Sciatic nerve (tissue), 2 donors: ENCODE measurements around the gene LY86. TPM values are rescaled to one million over a fixed set of nuclear protein-coding genes. Genes with fewer than 3 reads are reported as not detected.
A peak's percentile ranks its signal among the peaks of the same experiment; 100 is the strongest.

Experiments used
- ATAC-seq: fragments of 200-7000 bp; cut with Tn5 transposase; one replicate; pipeline ENCODE4 v1.9.1; 2020; ENCODE audit warnings: mild to moderate bottlenecking, moderate library complexity
- DNase-seq: peaks from one replicate; pipeline ENCODE4 v3.0.0-alpha.2; 2020; ENCODE audit warnings: low spot score
- intact Hi-C: fragments of 100-400 bp; cut with DNase I; formaldehyde crosslinking; loops from one replicate; pipeline ENCODE4 v1.14.2; 2022
- total RNA-seq: library from RNA; stranded (reverse); fragmentation: NEBNext Ultra II Directional; extraction: Animal tissue kit (Norgen Biotek cat#: 25700); gene quantifications from one replicate; pipeline ENCODE4 v1.2.1, GENCODE V29; 2021
- donor health status: DM: no; HTN: no; CAD: no.
- donor health status: DM: no; HTN: no; CAD: no.

The LY86 gene
- 4.1 TPM for total RNA-seq

DNA sequence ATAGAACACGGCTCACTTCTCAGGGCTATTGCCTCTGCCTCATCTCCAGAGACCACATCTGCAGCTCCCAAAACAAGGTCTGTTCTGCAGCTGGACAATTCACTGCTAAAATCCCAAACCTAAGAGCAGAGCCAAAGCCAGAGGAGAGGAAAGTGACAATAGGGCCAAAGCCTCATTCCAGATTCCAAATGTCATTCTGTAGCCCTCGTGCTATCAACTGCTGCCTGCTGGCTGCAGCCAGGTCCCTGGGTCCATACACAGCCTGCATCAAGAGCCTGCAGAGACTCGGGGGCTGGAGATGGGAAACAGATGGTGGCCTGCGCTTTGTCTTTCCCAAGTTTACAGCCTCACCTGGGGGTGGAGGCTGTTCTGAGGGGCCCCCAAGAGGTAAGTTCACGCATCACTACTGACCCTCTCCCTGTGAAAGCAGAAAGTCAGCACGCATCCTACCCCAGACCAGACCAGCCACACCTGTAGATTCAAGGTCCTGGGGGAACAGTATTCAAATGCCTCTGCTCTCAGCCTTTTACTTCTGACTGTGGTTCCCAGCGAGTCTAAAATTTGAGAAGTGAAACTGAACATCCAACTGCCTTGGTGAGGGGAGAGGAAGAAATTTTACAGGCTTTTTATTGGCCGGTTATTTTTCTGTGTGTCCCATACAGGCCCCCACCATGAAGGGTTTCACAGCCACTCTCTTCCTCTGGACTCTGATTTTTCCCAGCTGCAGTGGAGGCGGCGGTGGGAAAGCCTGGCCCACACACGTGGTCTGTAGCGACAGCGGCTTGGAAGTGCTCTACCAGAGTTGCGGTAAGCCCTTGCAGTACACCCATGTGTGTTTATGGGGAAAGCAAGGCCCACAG is at the start of gene LY86:
Gene LY86 (plus strand): TSS at position 657 of the 860 bp plus-strand sequence. CDS start 15 bp downstream, at position 672.
- intact Hi-C loops, result no loop called here
- DNase-seq, result no peak
- peak; percentile 80 for ATAC-seq

DNA sequence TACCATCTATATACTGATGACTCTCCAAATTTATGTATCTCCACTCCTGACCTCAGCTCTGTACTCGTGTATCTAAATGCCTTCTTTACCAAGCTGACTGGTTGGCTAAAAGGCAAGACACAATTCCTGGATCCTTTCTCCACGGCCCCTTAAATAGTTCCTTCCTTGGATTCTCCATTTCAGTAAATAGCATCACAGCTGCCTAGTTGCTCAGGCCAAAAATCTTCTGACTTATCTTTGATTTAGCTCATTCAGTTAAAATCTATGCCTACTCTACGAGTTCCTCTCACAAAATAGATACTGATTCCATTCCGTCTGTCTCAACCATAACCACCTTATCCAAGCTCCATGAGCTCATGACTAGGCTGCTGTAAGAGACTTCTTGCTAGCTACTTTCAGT is 49.5 kb upstream of the LY86 start:
- intact Hi-C loops, result no loop called here
- ATAC-seq, result no peak
- DNase-seq, result no peak

DNA sequence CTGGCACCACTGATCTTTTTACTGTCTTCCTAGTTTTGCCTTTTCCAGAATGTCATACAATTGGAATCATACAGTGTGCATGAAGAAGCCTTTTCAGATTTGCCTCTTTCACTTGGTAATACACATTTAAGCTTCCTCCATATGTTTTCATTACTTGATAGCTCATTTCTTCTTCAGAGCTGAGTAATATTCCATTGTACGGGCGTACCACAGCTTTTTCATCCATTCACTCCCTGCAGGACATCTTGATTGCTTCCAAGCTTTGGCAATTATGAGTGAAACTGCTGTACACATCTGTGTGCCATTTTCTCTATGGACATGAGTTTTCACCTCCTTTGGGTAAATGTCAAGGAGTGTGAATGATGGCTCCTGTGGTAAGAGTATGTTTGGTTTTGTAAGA is 46.2 kb upstream of the LY86 start:
- intact Hi-C loops, result no loop called here

DNA sequence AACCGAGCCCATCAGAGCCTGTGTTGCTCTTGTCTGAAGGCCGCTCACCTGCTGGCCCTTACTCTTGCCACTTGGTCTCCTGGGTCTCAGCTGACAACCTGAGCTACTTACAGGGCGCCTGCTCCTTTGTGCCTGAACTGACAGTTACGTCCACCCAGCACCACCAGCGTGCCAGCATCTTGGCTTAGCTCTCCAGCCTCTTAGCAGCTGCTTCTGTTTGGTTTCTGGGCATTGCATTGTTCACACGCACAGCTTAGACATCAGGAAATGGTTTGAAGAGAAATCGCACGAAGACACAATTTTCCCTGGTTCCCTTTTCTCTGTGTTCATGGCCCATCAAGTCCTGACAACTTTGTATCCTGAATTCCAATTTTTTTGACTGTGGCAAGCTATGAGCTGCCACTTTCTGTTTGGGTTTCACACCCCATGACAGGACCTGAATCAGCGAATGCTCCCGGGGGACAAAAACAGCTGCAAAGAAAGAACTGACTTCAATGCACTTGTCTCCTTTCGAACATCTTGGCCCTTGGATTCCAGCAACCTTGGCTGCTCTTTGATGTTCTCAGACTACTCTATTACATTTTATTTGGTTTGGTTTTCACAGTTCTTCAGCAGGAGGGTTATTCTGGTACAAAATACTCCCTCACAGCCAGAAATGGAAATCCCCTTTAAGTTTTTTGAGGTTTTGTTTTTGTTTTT is 45.2 kb upstream of the LY86 start:
- ATAC-seq (no peak), DNase-seq (no peak)
- intact Hi-C loops, result no loop called here

More for the DNA sequence above, 46.2 kb upstream of the LY86 start:
- no peak for ATAC-seq
- DNase-seq, result no peak

DNA sequence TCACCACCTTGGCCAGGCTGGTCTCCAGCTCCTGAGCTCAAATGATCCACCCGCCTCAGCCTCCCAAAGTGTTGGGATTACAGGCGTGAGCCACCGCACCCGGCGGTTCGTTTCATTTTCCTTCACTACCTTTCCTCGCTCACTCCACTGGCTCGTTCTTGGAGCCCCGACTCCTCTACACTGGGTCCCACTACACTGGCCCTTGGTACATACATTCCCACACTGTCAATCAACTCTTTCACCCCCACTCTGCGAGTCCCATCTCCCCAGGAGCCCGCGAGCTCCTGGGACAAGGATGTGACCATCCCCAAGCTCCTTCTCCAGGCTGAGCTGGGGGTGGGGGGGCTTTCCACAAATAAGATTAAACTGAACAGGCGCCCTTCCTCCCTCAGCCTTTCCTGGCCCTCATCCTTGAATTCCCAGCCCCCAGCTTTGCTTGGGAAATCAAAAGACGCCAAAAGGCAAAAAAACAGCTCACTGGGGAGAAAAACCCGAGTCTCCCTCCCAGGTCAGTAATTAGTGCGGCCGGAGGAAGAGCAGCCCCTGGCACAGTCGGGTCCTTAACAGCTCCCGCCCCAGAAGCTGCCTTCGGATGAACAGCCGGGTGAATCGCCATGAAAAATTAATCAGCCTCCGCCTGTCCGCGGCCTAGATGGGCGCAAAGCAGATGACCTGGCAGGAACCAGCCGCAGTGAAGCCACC is 42.8 kb upstream of the LY86 start:
- intact Hi-C loops, result no loop called here
- DNase-seq (no peak), ATAC-seq (no peak)

DNA sequence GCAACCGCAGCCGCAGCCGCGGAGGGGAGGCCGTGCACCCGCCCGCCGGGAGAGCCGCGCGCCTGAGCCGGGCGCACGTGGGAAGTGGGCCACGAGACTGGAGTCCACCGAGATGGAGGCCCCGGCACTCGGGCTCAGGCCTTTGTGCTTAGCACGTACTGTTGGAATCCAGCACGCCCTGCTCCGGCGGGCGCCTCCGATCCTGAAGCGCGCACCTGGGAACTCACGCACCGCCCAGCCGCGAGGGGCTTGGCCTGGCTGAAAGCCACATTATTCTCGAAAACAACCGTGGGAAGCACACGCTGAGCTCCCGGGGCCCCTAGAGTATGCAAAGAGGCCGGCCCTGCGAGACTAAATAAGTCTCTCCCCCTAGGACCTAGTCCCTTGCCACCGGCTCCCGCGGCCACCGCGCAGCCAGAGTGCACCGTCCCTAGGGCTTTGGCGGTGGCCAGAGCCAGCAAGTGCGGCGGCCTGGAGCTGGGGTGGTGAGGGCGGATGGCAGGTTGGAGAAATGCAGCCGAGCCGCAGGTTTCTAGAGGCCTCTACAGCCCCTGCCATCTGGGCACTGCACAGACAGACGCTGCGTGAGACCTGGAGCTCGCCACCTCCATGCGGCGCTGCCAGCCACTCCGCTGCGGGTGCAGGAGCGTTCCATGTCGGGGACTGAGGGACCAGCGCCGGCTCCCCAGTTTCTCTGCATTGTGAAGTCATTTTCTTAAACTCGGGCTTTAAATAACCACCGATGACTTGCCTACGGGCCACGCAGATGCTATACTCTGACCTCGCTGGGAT is 42.0 kb upstream of the LY86 start:
- peak; percentile 71 for DNase-seq
- intact Hi-C loops, result no loop called here
- peak; percentile 78 for ATAC-seq

DNA sequence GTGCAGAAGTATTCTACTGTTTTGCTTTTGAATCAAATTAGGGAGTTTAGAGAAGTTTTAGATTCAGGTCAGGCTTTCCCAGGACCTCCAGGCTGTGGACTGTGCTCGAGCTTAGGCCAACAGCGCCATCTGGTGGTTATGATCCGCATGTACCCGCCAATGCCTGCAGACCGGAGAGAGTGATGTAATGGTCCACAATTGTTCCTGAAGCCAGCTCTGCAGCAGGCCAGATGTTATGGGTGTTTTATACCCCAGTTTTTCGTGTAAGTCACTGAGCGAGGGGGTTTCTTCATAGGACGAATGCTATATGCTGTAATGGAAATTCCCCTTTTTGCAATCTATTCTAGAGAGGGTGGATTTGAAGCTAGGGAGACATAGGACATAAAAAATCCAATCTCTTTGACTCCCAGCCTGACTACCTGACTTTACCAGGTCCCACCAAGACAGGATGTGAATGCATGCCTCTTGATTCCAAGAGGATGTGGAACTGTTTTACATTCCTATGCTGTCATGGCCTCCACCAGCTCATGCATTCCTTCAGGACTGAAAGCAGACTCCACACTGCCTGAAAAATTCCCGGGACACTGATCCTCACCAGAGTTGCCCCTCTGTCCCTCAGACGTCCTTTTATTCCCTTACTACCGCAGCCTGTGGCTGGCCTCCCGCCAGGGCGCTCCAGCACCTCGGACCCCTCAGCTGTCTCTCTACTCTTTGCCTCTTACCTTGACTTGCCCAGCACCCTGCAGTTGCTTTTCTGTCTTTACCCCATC is 41.2 kb upstream of the LY86 start:
- DNase-seq, result peak; percentile 96
- ATAC-seq, result peak; percentile 97
- intact Hi-C loops, result no loop called here

DNA sequence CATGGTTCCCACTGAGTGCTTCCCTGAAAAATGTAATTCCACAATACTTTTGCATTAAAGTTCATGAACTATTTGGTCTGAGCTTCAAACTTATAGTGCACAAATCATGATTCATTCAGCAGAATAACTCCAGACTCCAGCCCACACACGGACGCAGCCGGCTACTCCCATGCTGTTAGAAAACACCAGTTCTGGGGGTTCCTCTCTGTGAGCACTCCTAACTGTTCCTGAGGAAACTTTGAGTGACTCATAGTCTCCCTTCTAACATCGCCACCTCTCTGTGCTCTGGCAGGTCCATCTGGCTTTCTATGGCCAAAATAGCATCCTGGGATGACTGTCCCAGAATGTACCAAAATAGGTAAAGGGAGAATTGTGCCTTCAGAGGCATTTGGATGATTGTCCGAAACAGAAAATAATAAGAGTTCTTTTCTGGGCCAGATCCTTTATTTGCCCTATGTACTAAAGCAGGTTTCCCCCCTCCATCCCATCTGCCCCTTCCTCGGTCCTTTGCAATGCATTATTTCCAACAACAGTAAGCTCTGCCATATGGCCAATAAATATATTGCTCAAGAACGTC is 32.3 kb upstream of the LY86 start:
- intact Hi-C loops, result no loop called here
- DNase-seq, result no peak
- ATAC-seq, result no peak

DNA sequence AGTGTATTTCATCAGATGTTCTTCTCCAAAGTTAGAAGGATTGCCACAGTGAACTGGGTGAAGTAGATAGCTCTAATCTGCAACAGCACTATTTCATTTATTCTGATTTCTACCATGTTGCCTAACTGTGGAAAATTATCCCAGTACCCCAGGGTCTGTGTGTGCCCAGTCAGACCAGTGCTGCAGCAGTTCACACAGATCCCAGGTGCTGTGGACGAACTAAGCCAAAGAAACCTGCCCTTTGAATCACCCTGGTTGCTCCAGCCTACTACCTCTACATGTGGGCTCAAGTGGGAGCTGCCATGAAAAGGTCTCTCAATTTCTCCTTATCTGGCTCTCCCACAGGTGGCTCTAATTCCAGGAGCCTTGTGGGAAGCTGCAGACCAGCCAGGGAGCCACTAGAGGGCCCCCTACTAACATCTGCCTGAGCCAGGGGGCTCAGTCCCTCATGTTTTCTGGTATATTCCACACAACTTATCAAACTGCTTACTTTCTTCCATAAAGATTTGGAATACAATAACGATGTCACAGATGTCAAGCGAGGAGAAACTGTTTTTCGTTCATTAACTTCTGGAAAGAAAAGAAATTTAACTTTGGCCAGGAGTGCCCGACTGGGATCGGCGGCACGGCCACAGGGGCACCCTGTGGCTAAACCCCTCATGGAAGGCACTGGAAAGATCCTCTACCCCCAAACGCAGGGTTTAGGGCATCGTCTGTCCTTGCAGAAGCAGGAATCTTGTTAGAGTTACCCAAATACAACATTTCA is 31.6 kb upstream of the LY86 start:
- DNase-seq (no peak), ATAC-seq (peak; percentile 74)
- intact Hi-C loops, result no loop called here

DNA sequence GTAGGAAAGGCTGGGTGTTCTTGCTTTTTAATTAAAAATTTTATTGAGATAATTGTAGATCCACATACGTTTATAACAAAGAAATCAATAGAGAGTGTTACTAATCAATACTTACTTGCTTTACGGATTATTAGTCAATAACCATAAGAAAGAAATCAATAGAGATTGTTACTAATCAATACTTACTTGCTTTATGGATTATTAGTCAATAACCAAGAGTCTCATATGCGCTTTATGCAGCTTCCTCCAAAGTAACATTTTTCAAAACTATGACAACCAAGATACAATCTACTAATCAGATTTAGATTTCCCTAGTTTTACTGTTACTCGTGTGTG is 31.0 kb upstream of the LY86 start:
- intact Hi-C loops, result no loop called here
- ATAC-seq, result no peak
- DNase-seq, result no peak

DNA sequence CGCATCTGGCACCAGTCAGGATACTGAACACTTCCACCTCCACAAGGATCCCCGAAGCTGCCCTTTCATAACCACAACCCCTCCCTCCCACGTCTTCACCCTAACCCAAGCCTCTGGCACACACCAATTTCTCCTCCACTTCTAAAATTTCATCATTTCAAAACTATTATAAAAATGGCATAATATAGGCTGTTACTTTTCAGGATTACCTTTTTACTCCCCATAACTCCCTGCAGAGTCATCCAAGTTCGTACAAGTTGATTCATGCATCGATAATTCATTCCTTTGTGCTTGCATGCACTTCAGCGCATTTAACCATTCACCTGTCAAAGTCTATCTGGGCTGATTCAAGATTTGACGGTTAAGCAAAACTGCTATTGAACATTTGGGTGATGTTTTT is 30.6 kb upstream of the LY86 start:
- intact Hi-C loops, result no loop called here

DNA sequence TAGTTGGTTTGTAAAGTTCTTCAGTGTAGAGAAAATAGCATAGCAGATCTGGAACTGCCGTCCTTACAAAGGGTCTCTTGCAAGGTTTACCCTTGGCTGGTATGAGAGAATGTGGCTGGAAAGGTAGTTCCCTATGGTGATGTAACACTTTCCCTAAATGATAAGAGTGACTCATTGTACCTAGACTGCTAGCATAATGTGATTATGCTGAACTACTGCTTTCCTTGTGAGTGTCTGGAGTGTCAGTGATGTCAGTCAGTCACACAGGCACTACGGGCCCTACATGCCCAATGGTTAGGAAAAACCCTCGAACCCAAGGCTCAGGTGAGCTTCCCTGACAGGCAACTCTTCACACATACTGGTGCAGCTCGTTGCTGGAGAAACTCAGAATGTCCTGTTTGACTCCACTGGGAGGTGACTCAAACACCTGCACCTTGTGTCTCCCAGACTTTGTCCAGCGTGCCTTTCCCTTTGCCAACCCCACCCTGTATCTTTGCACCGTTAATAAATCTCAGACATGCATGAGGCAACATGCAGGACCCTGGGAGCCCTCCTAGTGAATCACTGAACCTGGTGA is 28.4 kb upstream of the LY86 start:
- intact Hi-C loops, result no loop called here
- DNase-seq (no peak), ATAC-seq (no peak)

More for the DNA sequence above, 30.6 kb upstream of the LY86 start:
- no peak for ATAC-seq
- no peak for DNase-seq

DNA sequence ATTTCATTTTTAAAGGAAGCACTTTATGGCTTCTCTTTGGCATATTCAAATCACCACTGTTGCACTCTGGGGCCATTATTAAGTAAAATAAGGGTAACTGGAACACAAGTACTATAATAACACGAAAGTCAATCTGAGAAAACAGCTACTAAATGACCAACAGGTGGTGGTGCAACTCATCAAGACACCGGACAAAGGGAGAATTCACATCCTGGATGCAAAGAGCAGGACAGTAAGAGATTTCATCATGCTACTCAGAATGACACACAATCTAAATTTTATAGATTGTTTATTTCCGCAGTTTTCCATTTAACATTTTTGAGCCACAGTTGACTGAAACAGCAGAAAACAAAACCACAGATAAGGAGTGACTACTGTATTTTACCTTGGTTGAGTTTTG is 27.6 kb upstream of the LY86 start:
- DNase-seq (no peak), ATAC-seq (no peak)
- intact Hi-C loops, result no loop called here

DNA sequence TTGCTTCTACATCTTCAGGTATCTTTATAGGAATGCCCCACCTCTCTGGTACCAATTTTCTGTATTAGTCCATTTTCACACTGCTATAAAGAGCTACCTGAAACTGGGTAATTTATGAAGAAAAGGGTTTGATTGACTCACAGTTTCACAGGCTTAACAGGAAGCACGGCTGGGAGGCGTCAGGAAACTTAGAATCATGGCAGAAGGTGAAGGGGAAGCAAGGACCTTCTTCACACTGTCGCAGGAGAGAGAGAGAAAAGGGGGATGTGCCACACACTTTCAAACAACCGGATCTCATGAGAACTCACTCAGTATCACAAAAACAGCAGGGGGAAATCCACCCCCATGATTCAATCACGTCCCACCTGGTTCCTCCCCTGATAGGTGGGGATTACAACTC is 24.4 kb upstream of the LY86 start:
- ATAC-seq, result no peak
- DNase-seq, result no peak
- intact Hi-C loops, result no loop called here

DNA sequence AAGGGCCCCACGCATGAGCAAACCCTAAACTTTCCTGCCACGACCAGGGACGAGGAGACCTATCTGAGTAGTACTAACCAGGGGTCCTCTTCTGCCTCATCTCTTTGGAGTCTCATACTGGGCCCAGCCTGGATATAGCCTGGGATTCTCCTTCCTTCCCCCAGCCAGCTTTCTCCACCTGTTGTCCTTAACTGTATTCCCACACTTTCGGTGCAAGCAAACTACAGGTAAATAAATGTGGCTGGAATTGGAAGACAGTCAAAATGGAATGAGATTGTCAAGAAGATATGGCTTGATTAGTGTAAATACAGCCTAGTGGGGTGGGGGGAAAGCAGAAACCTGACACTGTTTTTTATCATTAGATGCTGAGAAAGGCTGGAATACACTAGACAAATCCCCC is 23.5 kb upstream of the LY86 start:
- intact Hi-C loops, result no loop called here
- DNase-seq (no peak), ATAC-seq (no peak)

DNA sequence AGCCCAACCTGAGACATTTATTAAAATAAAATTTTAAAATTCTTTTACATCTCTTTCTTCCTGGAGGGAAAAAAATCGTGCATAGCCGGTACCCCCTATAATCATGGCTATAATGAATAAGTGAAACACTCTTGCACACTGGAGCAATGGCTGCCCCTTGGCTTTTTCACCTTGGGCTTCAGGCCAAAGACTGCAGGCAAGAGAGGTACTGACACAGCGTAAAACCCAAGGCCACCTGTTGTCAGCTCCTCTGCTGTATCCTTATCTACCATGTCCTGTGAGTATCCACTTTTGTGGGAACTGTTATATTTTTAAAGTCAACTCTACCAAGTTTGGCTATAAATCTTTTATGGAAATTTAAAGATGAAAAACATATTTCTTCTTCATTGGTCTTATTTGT is 23.0 kb upstream of the LY86 start:
- ATAC-seq (no peak), DNase-seq (no peak)
- intact Hi-C loops, result no loop called here

DNA sequence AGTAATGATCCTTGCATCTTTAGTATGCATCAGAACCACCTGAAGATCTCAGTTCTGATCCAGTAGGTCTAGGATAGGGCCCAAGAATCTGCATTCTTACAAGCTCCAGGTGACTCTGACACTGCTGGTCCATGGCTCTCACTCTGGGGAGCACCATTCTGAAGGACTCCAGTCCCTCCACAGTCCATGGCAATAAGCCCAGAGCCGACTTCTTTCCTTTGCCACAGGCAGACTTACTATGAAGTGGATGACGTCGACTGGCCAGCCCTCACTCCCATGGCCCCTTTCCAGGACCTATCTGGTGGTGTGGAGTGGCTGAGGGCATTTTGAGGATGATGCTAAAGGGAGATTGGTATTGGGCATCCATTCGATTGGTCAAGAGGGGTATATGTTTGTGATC is 21.8 kb upstream of the LY86 start:
- intact Hi-C loops, result no loop called here
- ATAC-seq (no peak), DNase-seq (no peak)
